GM18502 (cell line): ENCODE results near the gene HES4.
"Not testable (repeated sequence)": the region's sequence is repeated elsewhere in the genome, so short reads cannot be mapped to it uniquely, and the experiment has no call there.

Experiments used
- ATAC-seq: cut with Tn5 transposase; IDR thresholded peaks from one replicate; pipeline ENCODE4 v1.9.1; 2021; ENCODE audit warnings: mild to moderate bottlenecking; ENCODE audit not compliant: unreplicated experiment, poor library complexity

The HES4 gene

GRCh38 chr1:1000357-1001056 lies 610 bp upstream of the HES4 start:
- ATAC-seq, result peak; percentile 34

- ATAC-seq, result no peak
Measured at GRCh38 chr1:998995-999724, 737 bp downstream of the HES4 start.

GRCh38 chr1:998745-998994 lies 1.2 kb downstream of the HES4 start:
- ATAC-seq, result no peak

- no peak for ATAC-seq
Measured at GRCh38 chr1:997993-998744, 1.7 kb downstream of the HES4 start.

DNA sequence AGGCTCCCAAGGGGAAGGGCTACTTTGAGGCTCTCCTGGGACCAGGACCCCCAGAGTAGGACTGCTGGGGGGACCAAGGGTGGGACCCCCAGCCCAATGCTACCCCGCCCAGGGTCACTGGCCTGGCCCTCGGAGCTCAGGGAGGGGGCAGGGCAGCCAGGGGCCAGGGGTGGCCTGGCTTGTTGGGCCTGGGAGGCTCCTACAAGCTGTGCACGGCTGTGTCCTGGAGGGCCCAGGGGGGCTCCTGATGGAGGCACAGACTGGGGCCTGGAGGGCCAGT lies 2.2 kb downstream of the HES4 start:
- no peak for ATAC-seq

DNA sequence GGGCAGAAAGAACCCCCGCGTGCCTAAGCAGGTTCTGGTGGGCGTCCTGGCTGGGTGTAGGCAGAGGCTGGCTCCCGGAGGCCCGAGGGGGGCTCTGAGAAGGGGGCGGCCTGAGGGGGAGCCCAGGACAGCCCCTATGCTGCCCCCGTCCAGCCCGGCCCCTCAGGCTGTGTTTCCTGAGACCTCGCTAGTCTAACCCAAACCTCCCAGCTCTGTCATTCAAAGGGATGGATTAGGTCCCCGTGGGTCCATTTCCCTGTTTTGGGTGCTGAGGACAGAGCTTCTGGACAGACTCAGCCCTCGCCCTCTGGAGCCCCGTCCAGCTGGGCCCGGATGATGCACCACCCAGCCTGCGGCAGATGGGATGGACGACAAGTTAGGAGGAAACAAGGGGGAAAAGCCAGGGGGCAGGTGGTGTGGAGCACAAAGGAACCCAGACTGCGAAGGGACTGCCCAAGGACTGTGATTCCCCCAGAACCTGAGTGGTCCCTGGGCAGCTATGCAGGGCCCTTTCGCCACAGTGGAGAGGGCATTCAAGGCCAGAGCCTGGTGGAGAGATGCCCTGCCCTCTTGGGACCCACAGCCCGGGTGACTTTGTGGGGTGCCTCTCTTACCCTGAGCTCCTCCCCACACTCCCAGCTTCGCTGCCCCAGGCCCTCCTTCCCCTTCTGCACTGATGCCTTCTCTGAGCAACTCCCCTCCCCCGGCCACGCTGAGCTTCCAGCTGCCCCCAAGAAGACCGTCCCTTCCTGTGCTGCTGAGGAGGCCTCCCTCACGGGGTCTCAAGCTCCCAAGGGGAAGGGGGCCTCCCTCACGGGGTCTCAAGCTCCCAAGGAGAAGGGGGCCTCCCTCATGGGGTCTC lies 2.8 kb downstream of the HES4 start:
- ATAC-seq, result no peak

- no peak for ATAC-seq
Measured at GRCh38 chr1:995665-996633, 3.9 kb downstream of the HES4 start.

GRCh38 chr1:994546-994945 lies 5.4 kb downstream of the HES4 start:
- not testable (repeated sequence) for ATAC-seq

DNA sequence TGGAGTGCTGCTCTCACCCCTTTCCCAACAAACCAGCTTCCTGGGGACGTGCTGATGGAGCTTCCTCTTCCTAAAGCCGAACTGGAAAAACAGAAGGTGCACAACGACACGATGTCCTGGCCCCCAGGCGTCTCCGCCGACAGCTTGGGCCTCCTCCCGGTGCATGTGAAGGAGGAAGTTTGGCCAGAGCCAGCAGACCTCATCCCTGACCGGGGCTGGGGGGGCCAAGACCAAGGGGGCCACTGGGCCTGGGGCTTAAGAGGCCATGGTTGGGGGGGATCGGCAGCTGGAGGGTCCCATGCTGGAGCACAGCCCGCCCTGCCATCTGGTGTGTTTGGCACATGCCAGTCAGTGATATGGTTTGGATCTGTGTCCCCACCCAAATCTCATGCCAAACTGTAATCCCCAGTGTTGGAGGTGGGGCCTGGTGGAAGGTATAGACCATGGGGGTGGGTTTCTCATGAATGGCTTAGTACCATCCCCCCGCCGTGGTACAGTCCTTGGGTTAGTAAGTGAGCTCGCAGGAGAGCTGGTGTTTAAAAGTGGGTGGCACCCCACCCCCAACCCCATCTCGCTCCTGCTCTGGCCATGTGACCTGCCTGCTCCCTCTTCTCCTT lies 6.4 kb downstream of the HES4 start:
- no peak for ATAC-seq

- no peak for ATAC-seq
Measured at GRCh38 chr1:992362-992761, 7.5 kb downstream of the HES4 start.

- ATAC-seq, result no peak
Measured at GRCh38 chr1:991895-992294, 8.0 kb downstream of the HES4 start.

DNA sequence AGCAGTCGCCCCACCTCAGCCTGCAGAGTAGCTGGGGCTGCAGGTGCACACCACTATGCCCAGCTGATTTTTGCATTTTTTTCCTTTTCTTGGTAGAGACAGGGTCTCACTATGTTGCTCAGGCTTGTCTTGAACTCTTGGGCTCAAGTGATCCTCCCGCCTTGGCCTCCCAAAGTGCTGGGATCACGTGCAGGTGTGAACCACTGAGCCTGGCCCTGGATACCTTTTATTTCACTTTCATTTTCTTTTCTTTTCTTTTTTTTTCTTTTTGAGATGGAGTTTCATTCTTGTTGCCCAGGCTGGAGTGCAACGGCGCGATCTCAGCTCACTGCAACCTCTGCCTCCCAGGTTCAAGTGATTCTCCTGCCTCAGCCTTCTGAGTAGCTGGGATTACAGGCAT lies 8.6 kb downstream of the HES4 start:
- not testable (repeated sequence) for ATAC-seq

DNA sequence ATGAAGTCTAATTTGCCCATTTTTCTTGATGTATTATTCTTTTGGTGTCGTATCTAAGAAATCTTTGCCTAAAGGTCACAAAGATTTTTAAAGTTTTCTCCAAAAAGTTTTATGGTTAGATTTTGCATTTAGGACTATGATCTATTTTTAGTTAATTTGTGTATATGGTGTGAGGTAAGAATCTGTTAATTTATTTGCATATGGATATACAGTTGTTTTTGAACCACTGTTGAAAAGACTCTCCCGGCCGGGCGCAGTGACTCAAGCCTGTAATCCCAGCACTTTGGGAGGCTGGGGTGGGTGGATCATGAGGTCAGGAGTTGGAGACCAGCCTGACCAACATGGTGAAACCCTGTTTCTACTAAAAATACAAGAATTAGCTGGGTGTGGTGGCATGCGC lies 11.8 kb downstream of the HES4 start:
- ATAC-seq, result not testable (repeated sequence)

- no peak for ATAC-seq
Measured at GRCh38 chr1:985126-985525, 14.8 kb downstream of the HES4 start.

DNA sequence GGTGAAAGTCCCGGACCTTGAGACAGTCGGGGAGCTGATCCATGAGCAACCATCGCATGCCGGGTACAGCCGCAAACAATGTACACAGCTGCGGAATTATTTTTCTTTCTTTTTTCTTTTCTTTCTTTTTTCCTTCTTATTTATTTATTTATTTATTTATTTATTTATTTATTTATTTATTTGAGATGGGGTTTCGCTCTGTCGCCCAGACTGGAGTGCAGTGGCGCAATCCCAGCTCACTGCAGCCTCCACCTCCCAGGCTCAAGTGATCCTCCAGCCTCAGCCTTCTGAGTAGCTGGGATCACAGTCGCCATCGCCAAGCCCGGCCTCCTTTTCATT lies 15.5 kb downstream of the HES4 start:
- ATAC-seq, result no peak

- ATAC-seq, result no peak
Measured at GRCh38 chr1:983798-984475, 16.0 kb downstream of the HES4 start.

GRCh38 chr1:982765-983436 lies 17.0 kb downstream of the HES4 start:
- no peak for ATAC-seq

DNA sequence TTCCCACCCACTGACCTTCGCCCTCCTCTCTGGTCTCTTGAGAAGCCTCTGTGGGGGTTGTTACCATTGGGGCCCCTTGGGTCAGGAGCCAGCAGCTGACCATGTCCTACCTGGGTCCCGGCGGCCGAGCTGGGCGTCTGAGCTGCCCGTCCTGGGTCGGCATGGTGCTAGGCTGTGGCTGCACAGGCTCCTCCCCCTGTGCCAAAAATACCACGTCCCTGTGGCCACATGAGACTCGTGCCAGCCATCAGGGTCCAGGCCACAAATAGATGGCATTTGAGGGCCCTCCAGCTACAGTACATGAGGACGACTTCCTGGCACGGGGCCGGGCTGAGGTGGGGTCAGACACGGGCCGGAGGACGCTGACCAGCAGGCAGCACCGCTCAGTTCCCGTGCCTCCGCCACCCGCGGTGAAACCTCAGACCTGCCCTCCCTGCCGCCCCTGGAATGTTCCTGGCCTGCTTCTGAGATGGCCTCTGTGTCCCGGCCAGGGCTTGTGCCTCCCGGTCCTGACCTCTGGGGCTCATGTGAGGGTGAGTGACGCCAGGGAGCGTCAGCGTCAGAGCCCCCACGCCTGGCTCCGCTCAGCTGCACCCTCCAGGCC lies 17.8 kb downstream of the HES4 start, which contains the start of gene PERM1:
Gene PERM1, minus strand, starts transcription at position 139 of the 604 bp plus-strand sequence. CDS start 1,064 bp downstream, outside the sequence.
- ATAC-seq, result no peak
